ENCODE measurements around the gene EHD4.

Gene EHD4

DNA sequence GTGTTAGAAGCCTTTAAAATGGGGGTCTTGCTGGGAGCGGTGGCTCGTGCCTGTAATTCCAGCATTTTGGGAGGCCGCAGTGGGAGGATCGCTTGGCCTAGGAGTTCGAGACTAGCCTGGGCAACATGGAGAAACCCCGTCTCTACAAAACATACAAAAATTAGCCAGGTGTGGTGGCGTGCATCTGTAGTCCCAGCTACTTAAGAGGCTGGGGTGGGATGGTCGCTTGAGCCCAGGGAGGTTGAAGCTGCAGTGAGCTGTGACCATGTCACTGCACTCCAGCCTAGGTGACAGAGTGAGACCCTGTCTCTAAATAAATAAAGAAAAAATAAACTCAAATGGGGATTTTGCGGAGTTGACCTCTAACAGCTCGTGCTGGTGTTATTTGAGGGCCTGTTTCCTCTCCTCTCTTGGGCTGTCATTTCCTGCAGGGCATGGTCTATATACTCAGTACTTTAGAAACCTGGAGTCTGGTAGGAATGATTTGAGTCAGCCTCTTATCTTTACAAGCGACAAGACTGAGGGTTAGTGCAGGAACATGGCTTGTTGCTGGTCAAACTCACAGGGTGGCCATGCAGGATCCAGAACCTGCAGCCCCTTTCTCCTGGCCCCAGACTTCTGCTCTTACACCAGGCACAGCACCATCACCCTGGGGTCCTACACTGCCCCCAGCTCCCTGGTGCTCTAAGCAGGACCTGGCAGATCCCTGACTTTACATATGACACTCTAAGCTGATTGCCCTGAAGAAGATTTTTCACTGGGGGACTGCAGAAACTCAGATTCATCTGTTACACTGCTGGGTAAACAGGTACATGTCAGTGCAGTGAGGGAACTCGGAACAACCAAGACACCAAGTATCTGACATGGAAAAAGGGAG lies 15.1 kb downstream of the EHD4 start:
- no peak overlapping the region for H3K4me3 ChIP-seq (ENCODE audit: low read depth, low read length)
- TF ChIP-seq, protein P1, sequence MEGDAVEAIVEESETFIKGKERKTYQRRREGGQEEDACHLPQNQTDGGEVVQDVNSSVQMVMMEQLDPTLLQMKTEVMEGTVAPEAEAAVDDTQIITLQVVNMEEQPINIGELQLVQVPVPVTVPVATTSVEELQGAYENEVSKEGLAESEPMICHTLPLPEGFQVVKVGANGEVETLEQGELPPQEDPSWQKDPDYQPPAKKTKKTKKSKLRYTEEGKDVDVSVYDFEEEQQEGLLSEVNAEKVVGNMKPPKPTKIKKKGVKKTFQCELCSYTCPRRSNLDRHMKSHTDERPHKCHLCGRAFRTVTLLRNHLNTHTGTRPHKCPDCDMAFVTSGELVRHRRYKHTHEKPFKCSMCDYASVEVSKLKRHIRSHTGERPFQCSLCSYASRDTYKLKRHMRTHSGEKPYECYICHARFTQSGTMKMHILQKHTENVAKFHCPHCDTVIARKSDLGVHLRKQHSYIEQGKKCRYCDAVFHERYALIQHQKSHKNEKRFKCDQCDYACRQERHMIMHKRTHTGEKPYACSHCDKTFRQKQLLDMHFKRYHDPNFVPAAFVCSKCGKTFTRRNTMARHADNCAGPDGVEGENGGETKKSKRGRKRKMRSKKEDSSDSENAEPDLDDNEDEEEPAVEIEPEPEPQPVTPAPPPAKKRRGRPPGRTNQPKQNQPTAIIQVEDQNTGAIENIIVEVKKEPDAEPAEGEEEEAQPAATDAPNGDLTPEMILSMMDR (conservative IDR thresholded peaks at IDR 0.05; ENCODE audit: low read depth, low read length): no peak
- no peak for DNase-seq (ENCODE audit: low read depth)

DNA sequence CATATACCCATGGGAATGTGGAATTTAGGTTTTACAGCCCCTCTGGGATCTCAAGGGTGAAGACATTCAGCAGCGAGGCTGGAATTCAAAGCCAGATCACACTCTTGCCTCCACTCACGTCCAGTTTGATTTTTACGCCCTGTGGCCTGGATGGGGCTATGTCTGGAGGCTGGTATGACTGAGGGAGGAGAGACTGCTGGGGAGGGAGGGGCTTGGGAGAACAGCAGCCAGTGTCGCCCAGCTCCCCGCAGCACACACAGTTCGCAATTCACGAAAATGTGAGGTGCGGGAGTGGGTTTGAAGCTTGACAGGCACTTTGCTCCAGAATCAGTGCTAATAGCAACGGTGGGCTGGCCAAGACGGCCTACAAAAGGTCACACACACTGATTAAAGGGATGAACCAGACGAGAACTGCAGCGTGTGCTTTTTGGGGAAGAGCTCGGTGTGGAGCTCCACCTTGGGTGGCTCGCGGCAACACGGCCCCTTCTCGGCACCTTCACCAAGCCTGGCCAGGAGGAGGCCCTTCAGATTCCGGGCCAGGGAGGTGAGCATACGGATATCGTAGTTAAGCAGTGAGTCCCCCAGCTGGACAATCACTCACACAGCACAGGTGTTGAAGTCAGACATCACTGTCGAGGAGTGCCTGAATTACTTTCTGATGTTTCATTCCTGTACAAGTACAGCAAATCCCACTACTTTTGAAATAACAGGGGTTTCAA lies 16.4 kb downstream of the EHD4 start:
- no peak for DNase-seq (ENCODE audit: low read depth)
- TF ChIP-seq, protein P1 (conservative IDR thresholded peaks at IDR 0.05; ENCODE audit: low read depth, low read length): no peak
- no peak overlapping the region for H3K4me3 ChIP-seq (ENCODE audit: low read depth, low read length)

DNA sequence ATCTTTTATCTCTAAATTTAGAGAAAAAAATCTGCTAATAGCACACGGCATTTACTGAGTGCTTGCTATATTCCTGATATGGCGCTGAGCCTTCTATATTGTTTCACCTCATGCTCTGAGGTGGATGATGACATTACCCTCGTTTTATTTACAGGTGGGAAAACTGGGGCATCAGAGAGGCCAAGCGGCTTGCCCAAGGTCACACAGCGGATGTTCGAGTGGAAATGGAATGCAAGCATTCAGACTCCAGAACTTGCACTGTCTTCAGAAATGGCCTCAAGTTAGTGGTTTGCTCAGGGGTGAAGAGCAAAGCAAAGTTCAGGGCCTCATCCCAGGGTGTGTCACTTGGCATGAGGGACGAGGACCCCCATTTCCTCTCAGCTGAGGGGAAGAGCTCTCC lies 17.3 kb downstream of the EHD4 start:
- H3K4me3 ChIP-seq (ENCODE audit: low read depth, low read length): no peak overlapping the region
- DNase-seq (ENCODE audit: low read depth): no peak
- TF ChIP-seq, protein P1 (conservative IDR thresholded peaks at IDR 0.05; ENCODE audit: low read depth, low read length): no peak

DNA sequence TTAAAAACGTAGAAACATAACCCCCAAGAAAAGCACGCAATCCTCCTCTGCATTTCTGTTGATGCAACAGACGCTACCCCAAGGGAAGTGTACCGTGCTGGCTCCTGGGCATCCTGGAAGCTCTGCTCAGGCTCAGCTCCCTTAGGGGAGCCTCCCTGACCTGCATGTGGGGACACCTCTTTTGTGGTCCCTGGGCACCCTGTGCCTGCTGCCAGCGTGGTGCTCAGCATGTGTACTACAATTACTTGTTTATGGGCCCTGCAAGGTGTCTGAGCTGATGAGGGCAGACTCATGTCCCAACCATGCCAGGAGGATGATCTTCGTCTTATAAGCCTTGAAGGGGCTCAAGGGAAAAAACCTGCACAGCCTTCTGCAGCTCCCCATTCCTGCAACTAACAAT lies 18.3 kb downstream of the EHD4 start:
- TF ChIP-seq, protein P1 (conservative IDR thresholded peaks at IDR 0.05; ENCODE audit: low read depth, low read length): no peak
- DNase-seq (ENCODE audit: low read depth): no peak
- no peak overlapping the region for H3K4me3 ChIP-seq (ENCODE audit: low read depth, low read length)

DNA sequence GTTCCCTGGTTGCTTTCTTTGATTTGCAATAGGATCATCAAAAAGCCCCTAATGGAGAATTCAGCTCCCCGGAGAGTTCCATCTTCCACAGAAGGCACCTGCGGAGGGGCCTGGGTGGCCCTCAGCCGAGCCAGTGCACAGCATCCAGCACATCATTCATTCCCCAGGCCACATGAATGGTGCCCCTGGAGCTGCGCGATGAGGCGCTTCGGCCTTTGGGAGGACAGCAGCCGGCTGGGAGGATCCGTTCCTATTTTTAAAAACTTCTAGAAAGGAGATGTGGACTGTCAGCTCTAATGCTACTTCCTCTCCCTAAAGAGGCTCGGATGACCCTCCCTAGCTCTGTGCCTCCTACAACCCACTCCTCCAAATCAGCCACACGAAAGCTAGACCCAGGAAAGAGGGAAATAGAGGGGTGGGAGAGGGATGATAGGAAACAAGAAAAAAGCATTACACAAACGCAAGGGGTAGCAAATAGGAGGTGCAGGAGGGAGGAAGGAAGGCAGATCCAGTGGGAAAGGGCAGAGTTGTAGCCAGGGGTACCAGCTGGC lies 20.3 kb downstream of the EHD4 start:
- TF ChIP-seq, protein P1 (conservative IDR thresholded peaks at IDR 0.05; ENCODE audit: low read depth, low read length): no peak
- no peak overlapping the region for H3K4me3 ChIP-seq (ENCODE audit: low read depth, low read length)
- no peak for DNase-seq (ENCODE audit: low read depth)

DNA sequence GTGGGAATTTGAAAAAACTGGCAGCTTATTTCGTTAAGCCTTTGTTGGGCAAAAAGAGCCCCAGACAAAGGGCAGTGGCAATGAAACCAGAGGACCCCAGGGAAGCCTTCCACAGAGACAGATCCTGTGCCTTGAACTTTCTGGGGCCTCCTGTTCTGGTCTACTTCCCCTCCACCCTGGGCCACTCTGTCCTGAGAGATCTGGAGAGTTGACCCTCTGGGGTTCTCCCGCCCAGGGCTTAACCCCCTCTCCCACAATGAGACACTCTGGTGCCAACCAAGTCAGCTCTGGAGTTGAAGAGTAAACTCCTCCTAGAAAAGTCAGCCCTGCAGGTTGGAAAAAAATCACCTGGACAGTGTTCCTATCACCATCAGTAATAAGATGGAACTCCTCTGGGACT lies 20.8 kb downstream of the EHD4 start:
- no peak for DNase-seq (ENCODE audit: low read depth)
- TF ChIP-seq, protein P1 (conservative IDR thresholded peaks at IDR 0.05; ENCODE audit: low read depth, low read length): no peak
- no peak overlapping the region for H3K4me3 ChIP-seq (ENCODE audit: low read depth, low read length)
